Spleen (tissue), 7 donors: ENCODE measurements around the gene TAOK2.

Experiments used
- POLR2A ChIP-seq, 3 donors: fragments of 450-650 bp; IDR thresholded peaks; one replicate each; pipeline ENCODE4 v1.5.1; 2017; ENCODE audit warnings: antibody characterized with exemption in 3 of 3, mild to moderate bottlenecking in 1 of 3
- POLR2AphosphoS5 ChIP-seq, 3 donors: sonication (generic); formaldehyde crosslinking; IDR thresholded peaks; one replicate each; pipeline ENCODE4 v1.5.1; 2017; ENCODE audit warnings: antibody characterized with exemption in 3 of 3
- TF ChIP-seq, protein P1 (sequence below), 11 experiments: fragments of 200-600 bp in 7 of 11; fragments of 450-650 bp in 4 of 11; sonication (generic) in 4 of 11; IDR thresholded peaks in 8 of 11; conservative IDR thresholded peaks in 3 of 11; 1 replicate in 7 of 11; 2 replicates in 4 of 11; pipeline versions ENCODE4 v1.4.0 to v1.8.0; 2016 to 2021; ENCODE audit warnings: antibody characterized with exemption in 11 of 11, inconsistent platforms in 4 of 11, mild to moderate bottlenecking in 1 of 11
- donor health status: DM: no; HTN: no; CAD: no; lungs with moderate emphysema.
- donor health status: DM: no; HTN: no; CAD: no.
- donor health status: DM: no; HTN: no; CAD: no.

GRCh38 chr16:29925781-29926710, 47.6 kb upstream of the TAOK2 start, which contains the start of gene KCTD13:
- TF ChIP-seq, protein P1, sequence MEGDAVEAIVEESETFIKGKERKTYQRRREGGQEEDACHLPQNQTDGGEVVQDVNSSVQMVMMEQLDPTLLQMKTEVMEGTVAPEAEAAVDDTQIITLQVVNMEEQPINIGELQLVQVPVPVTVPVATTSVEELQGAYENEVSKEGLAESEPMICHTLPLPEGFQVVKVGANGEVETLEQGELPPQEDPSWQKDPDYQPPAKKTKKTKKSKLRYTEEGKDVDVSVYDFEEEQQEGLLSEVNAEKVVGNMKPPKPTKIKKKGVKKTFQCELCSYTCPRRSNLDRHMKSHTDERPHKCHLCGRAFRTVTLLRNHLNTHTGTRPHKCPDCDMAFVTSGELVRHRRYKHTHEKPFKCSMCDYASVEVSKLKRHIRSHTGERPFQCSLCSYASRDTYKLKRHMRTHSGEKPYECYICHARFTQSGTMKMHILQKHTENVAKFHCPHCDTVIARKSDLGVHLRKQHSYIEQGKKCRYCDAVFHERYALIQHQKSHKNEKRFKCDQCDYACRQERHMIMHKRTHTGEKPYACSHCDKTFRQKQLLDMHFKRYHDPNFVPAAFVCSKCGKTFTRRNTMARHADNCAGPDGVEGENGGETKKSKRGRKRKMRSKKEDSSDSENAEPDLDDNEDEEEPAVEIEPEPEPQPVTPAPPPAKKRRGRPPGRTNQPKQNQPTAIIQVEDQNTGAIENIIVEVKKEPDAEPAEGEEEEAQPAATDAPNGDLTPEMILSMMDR (IDR thresholded peaks at IDR 0.05 in 8 of 11, conservative IDR thresholded peaks at IDR 0.05 in 3 of 11) = peak in 2 of 11 experiments; percentile 3 to 30
- peak; percentile 97 to 98 (median 98) for TF ChIP-seq POLR2AphosphoS5 (IDR thresholded peaks at IDR 0.05)
- peak in 2 of 3 donors; percentile 47 to 85 for TF ChIP-seq POLR2A (IDR thresholded peaks at IDR 0.05)
